ENCODE results near the gene ZBTB25.
A peak's percentile ranks its signal among the peaks of the same experiment; 100 is the strongest.
"Not testable (repeated sequence)": the region's sequence is repeated elsewhere in the genome, so short reads cannot be mapped to it uniquely, and the experiment has no call there.

Gene ZBTB25, protein sequence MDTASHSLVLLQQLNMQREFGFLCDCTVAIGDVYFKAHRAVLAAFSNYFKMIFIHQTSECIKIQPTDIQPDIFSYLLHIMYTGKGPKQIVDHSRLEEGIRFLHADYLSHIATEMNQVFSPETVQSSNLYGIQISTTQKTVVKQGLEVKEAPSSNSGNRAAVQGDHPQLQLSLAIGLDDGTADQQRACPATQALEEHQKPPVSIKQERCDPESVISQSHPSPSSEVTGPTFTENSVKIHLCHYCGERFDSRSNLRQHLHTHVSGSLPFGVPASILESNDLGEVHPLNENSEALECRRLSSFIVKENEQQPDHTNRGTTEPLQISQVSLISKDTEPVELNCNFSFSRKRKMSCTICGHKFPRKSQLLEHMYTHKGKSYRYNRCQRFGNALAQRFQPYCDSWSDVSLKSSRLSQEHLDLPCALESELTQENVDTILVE

DNA sequence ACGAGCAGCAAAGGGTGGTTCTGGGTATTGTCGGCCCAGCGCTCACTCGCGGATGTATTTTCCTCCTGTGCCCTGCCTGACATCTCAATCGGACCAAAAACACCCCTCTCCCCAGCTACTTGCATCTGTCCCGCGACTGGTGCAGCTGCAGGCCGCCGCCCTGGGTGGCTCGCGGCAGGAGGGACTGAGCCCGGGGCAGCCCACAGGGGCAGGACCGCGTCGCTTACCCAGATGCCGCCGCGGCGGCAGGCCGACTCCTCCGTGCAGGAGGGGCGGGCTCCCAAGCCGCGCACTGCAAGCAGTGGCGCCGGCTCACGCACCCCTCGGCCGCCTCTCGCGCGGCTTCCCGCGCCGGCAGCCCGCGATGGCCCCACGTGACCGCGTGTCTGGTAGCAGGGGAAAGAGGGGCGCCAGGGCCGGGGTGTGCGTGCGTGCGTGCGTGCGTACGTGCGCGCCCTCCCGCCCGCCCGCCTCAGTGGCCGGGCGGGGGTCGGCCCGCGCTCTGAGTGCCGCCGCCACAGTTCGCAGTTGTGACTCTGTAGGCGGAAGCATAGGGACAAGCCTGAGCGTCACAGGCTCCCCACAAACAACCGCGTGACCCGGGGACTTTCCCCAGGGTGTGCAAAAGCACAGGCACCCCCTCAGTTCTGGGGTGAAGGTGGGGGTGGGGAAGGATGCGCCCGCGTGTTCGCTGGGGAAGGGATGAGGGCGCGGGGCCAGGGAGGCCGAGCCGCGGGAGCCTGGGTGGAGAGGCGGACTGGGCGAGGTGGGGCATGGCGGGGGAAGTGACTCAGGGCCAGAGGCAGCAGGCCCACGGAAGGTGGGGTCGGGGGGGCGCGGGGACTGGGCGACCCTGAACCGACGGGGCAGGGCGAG is at the start of gene ZBTB25:
Gene ZBTB25 (minus strand): TSS at position 405 of the 876 bp plus-strand sequence. CDS start 13,305 bp downstream, outside the sequence.
- DNase-seq (ENCODE audit: low read depth in 2 of 2), result peak; percentile 96

DNA sequence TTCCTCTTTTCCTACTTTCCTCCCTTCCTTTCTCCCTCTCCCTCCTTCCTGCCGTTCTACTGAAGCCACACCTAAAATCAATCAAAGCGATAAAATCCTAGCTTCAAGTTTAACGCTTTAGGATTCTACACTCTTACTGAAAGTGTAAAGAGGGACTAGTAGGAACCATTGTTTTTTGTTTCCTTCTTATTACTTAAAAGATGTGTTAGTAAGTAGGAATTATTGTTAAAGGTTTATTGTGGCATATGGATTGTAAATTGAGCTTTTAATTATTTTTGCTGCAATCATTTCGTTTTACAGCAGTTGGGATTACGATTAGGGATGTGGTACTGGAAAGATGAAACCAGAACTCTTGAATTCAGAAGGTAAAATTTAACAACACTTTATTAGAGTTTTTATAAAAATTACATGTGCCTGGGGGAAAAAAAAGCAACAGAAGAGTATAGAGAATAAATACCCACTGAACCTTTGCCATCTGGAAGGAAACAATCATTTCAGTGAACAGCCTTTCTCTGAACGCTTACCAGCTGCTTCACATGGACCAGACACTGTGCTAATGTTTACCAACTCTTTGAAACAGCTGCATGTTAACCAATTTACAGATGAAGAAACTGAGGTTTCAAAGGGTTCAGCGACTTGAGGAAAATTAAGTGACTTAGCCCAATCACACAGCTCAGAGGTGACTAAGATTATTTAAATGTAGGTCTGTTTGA is 47.1 kb upstream of the ZBTB25 start:
- DNase-seq (ENCODE audit: low read depth in 2 of 2), result no peak

DNA sequence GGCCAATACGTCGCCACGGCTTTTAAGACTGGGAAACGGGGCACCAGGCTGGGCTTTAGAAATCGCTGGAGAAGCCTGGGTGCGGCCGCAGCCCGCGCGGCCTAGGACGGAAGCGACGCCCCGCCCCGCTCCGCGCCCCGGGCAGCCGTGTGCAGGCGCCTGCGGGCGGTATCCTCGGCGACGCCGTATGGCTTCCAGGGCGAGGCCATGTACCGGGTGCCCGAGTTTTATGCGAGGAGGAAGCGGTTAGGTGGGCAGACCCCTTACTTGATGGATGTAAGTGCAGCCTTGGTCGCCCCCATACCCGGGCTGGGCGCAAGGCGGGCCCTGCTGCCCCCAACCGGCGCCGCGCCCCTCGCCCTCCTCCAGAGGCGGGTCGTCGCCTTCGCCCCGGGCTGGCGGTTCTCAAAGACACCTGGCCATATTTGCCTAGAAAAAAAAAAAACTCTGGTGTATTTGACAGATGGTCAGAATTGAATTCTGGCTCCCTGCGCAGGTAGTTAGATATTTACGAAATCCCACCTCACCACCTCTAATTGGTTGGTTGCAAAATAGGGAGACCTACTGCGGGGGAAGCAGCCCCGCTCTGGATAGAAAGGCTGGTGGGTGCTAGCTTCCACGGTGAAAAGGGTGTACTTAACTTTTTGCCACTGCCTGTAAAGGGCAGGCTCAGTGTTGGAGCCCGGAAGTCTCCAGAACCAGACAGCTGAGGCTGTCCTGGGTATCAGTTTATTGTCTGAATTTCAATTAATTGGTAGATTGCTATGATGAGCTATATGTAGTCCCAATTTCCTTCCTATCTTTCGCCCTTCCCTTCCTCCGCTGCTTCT is 46.4 kb upstream of the ZBTB25 start, which contains the start of gene PPP1R36:
Gene PPP1R36 (plus strand): TSS at position 171 of the 830 bp plus-strand sequence. CDS start 37 bp downstream, at position 208.
- DNase-seq (ENCODE audit: low read depth in 2 of 2), result peak in 1 of 2 donors; percentile 16

DNA sequence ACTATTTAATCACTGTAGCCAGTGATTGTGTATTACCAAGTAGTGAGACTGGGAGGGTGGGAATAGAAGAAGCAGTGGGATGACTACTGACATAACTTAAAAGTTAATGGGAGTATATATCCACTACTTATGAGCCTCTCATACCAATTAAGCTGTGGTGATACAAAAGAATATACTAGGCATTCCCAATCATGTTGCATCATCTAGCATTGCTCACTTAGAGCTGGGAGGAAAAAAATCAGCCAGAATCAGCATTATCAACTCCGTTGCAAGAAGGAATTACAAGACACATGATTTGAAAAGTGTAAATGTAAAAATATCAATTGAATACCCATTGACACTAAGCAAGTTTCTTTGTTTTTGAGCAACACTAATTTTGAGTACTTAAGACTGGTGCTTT is 45.4 kb upstream of the ZBTB25 start:
- DNase-seq (ENCODE audit: low read depth in 2 of 2), result no peak

DNA sequence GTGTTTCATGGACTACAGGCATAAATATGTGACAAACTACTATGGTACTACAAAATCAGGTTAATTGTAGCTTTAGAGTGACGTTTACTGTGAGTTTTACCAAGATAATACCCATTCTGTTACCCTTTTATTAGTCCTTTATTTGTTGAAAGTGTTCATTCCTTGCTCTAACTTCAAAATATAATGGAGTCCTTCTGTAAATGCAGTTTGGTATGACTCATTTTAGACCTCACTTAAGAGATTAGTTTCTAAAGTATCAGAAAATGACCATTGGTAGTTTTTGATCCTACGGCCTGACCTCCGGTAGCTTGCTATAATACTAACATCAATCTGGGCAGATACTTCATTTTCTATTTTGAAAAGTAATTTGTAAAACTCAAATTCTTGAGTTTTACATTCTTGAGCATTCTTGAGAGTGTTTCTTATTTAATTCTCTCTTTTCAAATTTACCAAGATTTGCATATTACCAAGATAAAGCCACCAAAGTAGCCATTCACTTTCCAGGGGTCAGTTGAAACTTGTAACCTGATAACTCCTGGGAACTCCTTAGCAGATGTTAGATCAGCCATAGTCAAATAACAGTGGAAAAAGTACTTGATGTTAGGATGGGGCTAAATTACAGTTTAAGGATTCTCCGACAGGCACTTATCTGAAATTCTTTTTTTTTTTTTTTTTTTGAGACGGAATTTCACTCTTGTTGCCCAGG is 41.1 kb upstream of the ZBTB25 start:
- DNase-seq (ENCODE audit: low read depth in 2 of 2), result no peak

DNA sequence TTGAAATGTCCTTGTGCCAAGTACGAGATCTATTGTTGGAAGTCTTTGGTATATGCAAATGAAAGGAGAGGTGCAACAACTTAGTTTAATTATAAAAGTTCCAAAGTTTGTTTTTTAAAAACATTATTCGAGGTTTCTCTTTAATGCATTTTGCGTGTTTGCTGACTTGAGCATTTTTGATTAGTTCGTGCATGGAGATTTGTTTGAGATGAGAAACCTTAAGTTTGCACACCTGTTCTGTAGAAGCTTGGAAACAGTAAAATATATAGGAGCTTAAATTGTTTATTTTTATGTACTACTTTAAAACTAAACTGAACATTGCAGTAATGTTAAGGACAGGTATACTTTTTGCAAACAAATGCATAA is 39.2 kb upstream of the ZBTB25 start:
- DNase-seq (ENCODE audit: low read depth in 2 of 2), result no peak

DNA sequence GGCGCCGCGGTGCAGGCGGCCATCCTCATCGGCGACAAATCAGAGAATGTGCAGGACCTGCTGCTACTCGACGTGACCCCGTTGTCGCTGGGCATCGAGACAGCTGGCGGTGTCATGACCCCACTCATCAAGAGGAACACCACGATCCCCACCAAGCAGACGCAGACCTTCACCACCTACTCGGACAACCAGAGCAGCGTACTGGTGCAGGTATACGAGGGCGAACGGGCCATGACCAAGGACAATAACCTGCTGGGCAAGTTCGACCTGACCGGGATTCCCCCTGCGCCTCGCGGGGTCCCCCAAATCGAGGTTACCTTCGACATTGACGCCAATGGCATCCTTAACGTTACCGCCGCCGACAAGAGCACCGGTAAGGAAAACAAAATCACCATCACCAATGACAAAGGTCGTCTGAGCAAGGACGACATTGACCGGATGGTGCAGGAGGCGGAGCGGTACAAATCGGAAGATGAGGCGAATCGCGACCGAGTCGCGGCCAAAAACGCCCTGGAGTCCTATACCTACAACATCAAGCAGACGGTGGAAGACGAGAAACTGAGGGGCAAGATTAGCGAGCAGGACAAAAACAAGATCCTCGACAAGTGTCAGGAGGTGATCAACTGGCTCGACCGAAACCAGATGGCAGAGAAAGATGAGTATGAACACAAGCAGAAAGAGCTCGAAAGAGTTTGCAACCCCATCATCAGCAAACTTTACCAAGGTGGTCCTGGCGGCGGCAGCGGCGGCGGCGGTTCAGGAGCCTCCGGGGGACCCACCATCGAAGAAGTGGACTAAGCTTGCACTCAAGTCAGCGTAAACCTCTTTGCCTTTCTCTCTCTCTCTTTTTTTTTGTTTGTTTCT is 38.6 kb upstream of the ZBTB25 start:
- DNase-seq (ENCODE audit: low read depth in 2 of 2), result no peak

DNA sequence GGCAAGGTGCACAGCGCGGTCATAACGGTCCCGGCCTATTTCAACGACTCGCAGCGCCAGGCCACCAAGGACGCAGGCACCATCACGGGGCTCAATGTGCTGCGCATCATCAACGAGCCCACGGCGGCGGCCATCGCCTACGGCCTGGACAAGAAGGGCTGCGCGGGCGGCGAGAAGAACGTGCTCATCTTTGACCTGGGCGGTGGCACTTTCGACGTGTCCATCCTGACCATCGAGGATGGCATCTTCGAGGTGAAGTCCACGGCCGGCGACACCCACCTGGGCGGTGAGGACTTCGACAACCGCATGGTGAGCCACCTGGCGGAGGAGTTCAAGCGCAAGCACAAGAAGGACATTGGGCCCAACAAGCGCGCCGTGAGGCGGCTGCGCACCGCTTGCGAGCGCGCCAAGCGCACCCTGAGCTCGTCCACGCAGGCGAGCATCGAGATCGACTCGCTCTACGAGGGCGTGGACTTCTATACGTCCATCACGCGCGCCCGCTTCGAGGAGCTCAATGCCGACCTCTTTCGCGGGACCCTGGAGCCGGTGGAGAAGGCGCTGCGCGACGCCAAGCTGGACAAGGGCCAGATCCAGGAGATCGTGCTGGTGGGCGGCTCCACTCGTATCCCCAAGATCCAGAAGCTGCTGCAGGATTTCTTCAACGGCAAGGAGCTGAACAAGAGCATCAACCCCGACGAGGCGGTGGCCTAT is 37.8 kb upstream of the ZBTB25 start:
- no peak for DNase-seq (ENCODE audit: low read depth in 2 of 2)

DNA sequence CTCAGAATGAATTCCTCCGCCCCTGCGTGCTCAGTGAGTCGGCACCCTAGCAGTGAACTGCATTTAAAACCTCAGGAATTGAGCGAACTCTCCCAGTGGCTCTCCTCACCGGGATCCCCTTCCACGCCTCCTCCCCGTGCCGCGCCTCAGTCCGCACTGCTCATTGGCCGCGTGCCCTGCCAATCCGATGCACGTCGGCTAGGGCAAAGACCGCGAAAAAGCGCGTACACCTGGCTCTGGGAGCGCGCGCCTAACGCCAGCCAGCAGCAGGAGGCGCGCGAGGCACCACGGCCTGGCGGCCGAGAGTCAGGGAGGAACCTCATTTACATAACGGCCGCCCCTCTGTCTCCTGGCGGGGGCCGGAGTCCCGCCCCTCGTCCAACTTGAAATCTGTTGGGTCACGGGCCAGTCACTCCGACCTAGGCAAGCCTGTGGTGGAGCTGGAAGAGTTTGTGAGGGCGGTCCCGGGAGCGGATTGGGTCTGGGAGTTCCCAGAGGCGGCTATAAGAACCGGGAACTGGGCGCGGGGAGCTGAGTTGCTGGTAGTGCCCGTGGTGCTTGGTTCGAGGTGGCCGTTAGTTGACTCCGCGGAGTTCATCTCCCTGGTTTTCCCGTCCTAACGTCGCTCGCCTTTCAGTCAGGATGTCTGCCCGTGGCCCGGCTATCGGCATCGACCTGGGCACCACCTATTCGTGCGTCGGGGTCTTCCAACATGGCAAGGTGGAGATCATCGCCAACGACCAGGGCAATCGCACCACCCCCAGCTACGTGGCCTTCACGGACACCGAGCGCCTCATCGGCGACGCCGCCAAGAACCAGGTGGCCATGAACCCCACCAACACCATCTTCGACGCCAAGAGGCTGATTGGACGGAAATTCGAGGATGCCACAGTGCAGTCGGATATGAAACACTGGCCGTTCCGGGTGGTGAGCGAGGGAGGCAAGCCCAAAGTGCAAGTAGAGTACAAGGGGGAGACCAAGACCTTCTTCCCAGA is 36.9 kb upstream of the ZBTB25 start, which contains the start of gene HSPA2:
Gene HSPA2 (plus strand): TSS at position 534 of the 995 bp plus-strand sequence. CDS start 109 bp downstream, at position 643.
- DNase-seq (ENCODE audit: low read depth in 2 of 2), result peak; percentile 85 to 91

DNA sequence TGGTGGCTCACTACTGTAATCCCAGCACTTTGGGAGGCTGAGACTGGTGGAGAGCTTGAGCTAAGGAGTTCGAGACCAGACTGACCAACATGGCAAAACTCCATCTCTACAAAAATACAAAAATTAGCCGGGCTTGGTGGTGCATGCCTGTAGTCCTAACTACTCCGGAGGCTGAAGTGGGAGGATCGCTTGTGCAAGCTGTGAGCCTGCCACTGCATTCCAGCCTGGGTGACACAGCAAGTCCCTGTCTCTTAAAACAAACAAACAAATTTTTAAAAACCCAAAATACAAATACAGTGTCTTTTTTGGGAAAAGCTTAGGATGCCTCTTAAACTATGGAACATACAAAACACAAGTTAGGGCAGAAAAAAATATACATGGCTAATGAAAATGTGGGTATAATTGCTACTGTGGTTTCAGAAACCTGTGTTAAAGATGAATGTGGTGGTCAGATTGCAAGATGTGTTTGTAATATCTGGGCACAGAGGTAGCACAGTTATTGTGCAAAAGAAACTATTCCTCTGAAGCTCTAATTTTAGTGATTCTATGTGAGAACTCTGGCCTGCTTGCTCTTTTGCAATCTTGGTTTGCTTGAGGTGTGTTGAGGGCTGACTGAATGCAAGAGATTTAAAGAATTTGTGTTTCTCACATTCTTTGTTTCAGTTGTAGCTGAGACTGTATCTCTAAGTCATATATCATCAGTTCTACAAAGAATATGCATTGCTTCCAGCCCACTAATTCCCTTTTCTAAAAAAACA is 33.0 kb upstream of the ZBTB25 start:
- DNase-seq (ENCODE audit: low read depth in 2 of 2), result no peak

DNA sequence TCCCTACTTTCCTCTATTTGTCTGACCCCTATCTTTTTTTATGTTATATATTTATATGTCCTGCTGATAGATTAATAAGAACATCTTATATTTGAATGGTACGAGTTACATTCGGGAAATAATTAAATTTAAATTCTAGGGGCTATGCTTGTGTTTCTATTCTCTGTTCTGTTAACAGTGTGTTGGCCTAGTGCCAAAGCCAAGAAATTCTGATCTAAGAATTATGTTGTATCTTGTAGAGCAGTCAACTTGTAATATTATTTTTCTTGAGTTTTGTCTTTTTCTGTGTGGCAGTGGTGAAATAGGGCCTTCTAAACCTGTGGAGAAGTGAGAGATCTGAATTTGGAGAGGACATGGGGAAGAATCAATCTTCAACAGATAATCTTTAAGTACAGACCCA is 27.9 kb upstream of the ZBTB25 start:
- no peak for DNase-seq (ENCODE audit: low read depth in 2 of 2)

DNA sequence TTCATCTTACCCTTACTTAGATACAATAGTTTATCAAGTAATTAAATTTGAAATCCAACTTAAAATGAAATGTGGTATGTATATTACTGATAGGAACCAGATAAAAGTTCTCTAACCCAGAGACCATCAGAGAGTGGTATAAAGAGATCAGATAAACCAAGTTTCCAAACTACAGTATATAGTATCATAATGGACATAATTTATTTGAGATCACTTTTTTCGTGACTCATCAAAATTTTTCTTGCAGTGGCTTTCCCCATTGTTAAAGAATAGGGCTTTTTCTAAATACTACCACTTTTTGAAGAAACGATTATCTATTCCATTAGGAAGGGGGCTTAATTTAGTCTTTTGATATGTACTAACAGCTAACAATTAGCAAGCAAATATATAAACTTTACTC is 21.7 kb upstream of the ZBTB25 start:
- no peak for DNase-seq (ENCODE audit: low read depth in 2 of 2)

DNA sequence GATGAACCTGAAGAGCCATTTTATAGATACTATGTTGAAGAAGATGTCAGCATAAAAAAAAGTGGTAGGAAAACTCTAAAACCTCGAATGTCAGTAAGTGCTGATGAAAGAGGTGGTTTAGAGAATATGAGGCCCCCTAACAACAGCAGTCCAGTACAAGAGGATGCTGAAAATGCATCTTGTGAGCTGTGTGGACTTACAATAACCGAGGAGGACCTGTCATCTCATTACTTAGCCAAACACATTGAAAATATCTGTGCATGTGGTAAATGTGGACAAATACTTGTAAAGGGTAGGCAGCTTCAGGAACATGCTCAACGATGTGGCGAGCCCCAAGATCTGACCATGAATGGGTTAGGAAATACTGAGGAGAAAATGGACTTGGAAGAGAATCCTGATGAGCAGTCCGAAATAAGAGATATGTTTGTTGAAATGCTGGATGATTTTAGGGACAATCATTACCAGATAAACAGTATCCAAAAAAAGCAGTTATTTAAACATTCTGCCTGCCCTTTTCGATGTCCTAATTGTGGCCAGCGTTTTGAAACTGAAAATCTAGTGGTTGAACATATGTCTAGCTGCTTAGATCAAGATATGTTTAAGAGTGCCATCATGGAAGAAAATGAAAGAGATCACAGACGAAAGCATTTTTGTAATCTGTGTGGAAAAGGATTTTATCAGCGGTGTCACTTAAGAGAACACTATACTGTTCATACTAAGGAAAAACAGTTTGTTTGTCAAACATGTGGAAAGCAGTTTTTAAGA is 19.1 kb upstream of the ZBTB25 start:
- DNase-seq (ENCODE audit: low read depth in 2 of 2), result no peak

DNA sequence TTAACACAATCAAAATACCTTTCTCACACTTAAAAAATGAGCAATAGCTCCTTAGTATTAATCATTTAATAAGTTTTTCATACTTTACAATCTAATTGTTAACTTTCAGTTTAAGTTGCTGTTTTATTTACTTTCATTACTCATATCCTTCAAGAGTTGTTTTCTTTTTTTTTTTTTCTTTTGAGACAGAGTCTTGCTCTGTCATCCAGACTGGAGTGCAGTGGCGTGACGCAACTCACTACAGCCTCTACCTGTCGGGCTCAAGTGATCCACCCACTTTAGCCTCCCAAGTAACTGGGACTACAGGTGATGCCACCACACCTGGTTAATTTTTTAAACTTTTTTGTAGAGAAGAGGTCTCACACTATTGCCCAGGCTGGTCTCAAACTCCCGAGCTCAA is 17.1 kb upstream of the ZBTB25 start:
- DNase-seq (ENCODE audit: low read depth in 2 of 2), result no peak

DNA sequence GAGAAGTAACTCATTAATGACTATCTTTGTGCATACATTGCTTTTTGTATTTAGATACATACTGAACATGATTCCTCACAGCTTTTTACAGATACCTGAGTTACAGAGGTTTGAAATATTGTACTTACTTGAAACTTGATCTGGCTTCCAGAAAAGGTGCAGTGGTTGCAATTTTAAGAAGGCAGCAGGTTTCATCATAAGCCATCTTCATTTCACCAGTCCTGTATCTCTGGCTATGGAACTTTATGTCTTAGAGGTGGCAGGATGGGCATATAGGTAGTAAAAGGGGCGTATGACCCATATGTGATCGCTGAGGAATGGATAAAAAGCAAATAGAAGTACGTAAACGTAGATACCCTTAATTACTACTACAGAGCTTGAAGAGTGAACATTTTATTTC is 14.6 kb upstream of the ZBTB25 start:
- DNase-seq (ENCODE audit: low read depth in 2 of 2), result no peak

DNA sequence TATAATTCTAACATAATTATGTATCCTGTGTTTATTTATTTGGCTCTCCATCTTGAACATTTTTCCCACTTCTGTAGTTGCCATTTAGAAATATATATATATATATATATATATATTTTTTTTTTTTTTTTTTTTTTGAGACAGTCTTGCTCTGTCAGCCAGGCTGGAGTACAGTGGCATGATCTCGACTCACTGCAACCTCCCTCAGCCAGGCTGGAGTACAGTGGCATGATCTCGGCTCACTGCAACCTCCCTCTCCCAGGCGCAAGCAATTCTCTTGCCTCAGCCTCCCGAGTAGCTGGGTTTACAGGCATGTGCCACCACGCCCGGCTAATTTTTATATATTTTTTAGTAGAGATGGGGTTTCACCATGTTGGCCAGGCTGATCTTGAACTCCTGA is 14.0 kb upstream of the ZBTB25 start:
- DNase-seq (ENCODE audit: low read depth in 2 of 2), result not testable (repeated sequence)
